Measurements from ENCODE around the gene RC3H1. TPM values are rescaled to one million over a fixed set of nuclear protein-coding genes. Genes with fewer than 3 reads are reported as not detected.
"Not testable (repeated sequence)": the region's sequence is repeated elsewhere in the genome, so short reads cannot be mapped to it uniquely, and the experiment has no call there.

Gene RC3H1
- total and polyA plus RNA-seq, 4 donors: 2.0 to 20.7 (median 9.7) TPM

DNA sequence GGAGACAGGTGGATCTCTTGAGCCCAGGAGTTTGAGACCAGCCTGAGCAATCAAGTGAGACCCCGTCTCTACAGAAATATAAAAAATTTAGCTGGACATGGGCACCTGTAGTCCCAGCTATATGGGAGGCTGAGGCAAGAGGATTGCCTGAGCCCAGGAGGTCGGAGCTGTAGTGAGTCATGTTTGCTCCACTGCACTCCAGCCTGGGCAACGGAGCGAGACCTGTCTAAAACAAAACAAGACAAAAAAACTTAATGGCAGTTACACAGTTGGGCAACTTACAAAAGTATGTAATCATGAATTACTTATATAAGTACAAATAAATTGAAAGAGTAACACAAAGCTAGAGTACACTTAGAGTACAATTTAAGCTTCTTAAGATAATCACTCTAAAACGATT lies 25.2 kb downstream of the RC3H1 start:
- H3K4me1 ChIP-seq (ENCODE audit: control insufficient read depth in 4 of 4, insufficient read depth in 4 of 4, low read length in 3 of 4): peaks cover 0 to 2% (median under 1%) of the 10 kb centered on the region in 4 donors
- WGBS: 96% methylated on average over 5 of the region's 5 CpGs
- no peak overlapping the region for H3K4me3 ChIP-seq (ENCODE audit: low read depth in 1 of 3, low read length in 3 of 3)
- H3K9me3 ChIP-seq (ENCODE audit: control insufficient read depth in 4 of 4, low read length in 3 of 4): no peaks in the 10 kb centered on the region
- DNase-seq (ENCODE audit: low spot score): no peak
- no peak overlapping the region for H3K27ac ChIP-seq (ENCODE audit: low read depth in 1 of 2, low read length in 2 of 2)
- H3K36me3 ChIP-seq (ENCODE audit: control insufficient read depth in 4 of 4, insufficient read depth in 3 of 4, low read depth in 1 of 4, low read length in 3 of 4): peaks cover 0 to 9% (median 2%) of the 10 kb centered on the region in 4 donors
- H3K27me3 ChIP-seq (ENCODE audit: control insufficient read depth in 4 of 4, insufficient read depth in 4 of 4, low read length in 3 of 4): no peaks in the 10 kb centered on the region
- no peak overlapping the region for H3K9ac ChIP-seq (ENCODE audit: low read depth in 1 of 2, low read length in 2 of 2)
- TF ChIP-seq, protein P1, sequence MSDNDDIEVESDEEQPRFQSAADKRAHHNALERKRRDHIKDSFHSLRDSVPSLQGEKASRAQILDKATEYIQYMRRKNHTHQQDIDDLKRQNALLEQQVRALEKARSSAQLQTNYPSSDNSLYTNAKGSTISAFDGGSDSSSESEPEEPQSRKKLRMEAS (IDR thresholded peaks at IDR 0.05): no peak
- TF ChIP-seq GABPA (IDR thresholded peaks at IDR 0.05 in 1 of 2, conservative IDR thresholded peaks at IDR 0.05 in 1 of 2): no peak
- no peak for TF ChIP-seq HNF4G (IDR thresholded peaks at IDR 0.05)
- TF ChIP-seq FOXA1 (IDR thresholded peaks at IDR 0.05): no peak
- TF ChIP-seq RXRA (IDR thresholded peaks at IDR 0.05): no peak
- TF ChIP-seq, protein P2, sequence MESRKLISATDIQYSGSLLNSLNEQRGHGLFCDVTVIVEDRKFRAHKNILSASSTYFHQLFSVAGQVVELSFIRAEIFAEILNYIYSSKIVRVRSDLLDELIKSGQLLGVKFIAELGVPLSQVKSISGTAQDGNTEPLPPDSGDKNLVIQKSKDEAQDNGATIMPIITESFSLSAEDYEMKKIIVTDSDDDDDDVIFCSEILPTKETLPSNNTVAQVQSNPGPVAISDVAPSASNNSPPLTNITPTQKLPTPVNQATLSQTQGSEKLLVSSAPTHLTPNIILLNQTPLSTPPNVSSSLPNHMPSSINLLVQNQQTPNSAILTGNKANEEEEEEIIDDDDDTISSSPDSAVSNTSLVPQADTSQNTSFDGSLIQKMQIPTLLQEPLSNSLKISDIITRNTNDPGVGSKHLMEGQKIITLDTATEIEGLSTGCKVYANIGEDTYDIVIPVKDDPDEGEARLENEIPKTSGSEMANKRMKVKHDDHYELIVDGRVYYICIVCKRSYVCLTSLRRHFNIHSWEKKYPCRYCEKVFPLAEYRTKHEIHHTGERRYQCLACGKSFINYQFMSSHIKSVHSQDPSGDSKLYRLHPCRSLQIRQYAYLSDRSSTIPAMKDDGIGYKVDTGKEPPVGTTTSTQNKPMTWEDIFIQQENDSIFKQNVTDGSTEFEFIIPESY (IDR thresholded peaks at IDR 0.05): no peak
- TF ChIP-seq NR2F2 (IDR thresholded peaks at IDR 0.05): no peak
- TF ChIP-seq, protein P3, sequence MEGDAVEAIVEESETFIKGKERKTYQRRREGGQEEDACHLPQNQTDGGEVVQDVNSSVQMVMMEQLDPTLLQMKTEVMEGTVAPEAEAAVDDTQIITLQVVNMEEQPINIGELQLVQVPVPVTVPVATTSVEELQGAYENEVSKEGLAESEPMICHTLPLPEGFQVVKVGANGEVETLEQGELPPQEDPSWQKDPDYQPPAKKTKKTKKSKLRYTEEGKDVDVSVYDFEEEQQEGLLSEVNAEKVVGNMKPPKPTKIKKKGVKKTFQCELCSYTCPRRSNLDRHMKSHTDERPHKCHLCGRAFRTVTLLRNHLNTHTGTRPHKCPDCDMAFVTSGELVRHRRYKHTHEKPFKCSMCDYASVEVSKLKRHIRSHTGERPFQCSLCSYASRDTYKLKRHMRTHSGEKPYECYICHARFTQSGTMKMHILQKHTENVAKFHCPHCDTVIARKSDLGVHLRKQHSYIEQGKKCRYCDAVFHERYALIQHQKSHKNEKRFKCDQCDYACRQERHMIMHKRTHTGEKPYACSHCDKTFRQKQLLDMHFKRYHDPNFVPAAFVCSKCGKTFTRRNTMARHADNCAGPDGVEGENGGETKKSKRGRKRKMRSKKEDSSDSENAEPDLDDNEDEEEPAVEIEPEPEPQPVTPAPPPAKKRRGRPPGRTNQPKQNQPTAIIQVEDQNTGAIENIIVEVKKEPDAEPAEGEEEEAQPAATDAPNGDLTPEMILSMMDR (IDR thresholded peaks at IDR 0.05; ENCODE audit: low read depth, low read length, missing input control): no peak
- no peak for TF ChIP-seq TAF1 (conservative IDR thresholded peaks at IDR 0.05)
- TF ChIP-seq, protein P4, sequence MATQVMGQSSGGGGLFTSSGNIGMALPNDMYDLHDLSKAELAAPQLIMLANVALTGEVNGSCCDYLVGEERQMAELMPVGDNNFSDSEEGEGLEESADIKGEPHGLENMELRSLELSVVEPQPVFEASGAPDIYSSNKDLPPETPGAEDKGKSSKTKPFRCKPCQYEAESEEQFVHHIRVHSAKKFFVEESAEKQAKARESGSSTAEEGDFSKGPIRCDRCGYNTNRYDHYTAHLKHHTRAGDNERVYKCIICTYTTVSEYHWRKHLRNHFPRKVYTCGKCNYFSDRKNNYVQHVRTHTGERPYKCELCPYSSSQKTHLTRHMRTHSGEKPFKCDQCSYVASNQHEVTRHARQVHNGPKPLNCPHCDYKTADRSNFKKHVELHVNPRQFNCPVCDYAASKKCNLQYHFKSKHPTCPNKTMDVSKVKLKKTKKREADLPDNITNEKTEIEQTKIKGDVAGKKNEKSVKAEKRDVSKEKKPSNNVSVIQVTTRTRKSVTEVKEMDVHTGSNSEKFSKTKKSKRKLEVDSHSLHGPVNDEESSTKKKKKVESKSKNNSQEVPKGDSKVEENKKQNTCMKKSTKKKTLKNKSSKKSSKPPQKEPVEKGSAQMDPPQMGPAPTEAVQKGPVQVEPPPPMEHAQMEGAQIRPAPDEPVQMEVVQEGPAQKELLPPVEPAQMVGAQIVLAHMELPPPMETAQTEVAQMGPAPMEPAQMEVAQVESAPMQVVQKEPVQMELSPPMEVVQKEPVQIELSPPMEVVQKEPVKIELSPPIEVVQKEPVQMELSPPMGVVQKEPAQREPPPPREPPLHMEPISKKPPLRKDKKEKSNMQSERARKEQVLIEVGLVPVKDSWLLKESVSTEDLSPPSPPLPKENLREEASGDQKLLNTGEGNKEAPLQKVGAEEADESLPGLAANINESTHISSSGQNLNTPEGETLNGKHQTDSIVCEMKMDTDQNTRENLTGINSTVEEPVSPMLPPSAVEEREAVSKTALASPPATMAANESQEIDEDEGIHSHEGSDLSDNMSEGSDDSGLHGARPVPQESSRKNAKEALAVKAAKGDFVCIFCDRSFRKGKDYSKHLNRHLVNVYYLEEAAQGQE (IDR thresholded peaks at IDR 0.05): no peak
- no peak for TF ChIP-seq SP1 (IDR thresholded peaks at IDR 0.05)
- TF ChIP-seq YY1 (IDR thresholded peaks at IDR 0.05): no peak
- TF ChIP-seq HNF4A (conservative IDR thresholded peaks at IDR 0.05): no peak
- TF ChIP-seq EGR1 (IDR thresholded peaks at IDR 0.05; ENCODE audit: low read depth in 2 of 2): no peak
- TF ChIP-seq, protein P5, sequence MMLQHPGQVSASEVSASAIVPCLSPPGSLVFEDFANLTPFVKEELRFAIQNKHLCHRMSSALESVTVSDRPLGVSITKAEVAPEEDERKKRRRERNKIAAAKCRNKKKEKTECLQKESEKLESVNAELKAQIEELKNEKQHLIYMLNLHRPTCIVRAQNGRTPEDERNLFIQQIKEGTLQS (IDR thresholded peaks at IDR 0.05): no peak

DNA sequence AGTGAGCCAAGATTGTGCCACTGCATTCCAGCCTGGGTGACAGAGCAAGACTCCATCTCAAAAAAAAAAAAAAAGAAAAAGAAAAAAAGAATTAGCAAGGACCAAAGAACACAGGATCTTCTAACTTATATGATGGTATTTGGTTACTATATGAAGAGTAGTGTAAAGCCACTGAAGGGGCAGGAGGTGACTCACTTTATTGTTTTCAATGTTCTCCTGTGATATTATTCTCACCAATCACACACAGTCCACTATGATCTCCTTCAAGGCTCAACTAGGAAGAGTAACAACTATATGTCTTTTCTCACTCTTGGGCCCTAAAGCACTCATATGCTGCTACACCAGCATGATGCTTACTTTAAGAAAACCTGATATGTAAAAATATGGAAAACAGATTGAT lies 26.7 kb downstream of the RC3H1 start:
- no peaks in the 10 kb centered on the region for H3K9me3 ChIP-seq (ENCODE audit: control insufficient read depth in 4 of 4, low read length in 3 of 4)
- no peak for DNase-seq (ENCODE audit: low spot score)
- no peak overlapping the region for H3K27ac ChIP-seq (ENCODE audit: low read depth in 1 of 2, low read length in 2 of 2)
- H3K36me3 ChIP-seq (ENCODE audit: control insufficient read depth in 4 of 4, insufficient read depth in 3 of 4, low read depth in 1 of 4, low read length in 3 of 4): peaks cover 0 to 16% (median 4%) of the 10 kb centered on the region in 4 donors
- H3K4me1 ChIP-seq (ENCODE audit: control insufficient read depth in 4 of 4, insufficient read depth in 4 of 4, low read length in 3 of 4): peaks cover 0 to 2% (median under 1%) of the 10 kb centered on the region in 4 donors
- no peak for TF ChIP-seq TAF1 (conservative IDR thresholded peaks at IDR 0.05)
- no peak for TF ChIP-seq NR2F2 (IDR thresholded peaks at IDR 0.05)
- no peak for TF ChIP-seq GABPA (IDR thresholded peaks at IDR 0.05 in 1 of 2, conservative IDR thresholded peaks at IDR 0.05 in 1 of 2)
- TF ChIP-seq, protein P5 (IDR thresholded peaks at IDR 0.05): no peak
- TF ChIP-seq EGR1 (IDR thresholded peaks at IDR 0.05; ENCODE audit: low read depth in 2 of 2): no peak
- TF ChIP-seq HNF4A (conservative IDR thresholded peaks at IDR 0.05): no peak
- TF ChIP-seq, protein P3 (IDR thresholded peaks at IDR 0.05; ENCODE audit: low read depth, low read length, missing input control): no peak
- no peak for TF ChIP-seq RAD21 (IDR thresholded peaks at IDR 0.05)
- H3K27me3 ChIP-seq (ENCODE audit: control insufficient read depth in 4 of 4, insufficient read depth in 4 of 4, low read length in 3 of 4): no peaks in the 10 kb centered on the region
- H3K4me3 ChIP-seq (ENCODE audit: low read depth in 1 of 3, low read length in 3 of 3): no peak overlapping the region
- H3K9ac ChIP-seq (ENCODE audit: low read depth in 1 of 2, low read length in 2 of 2): no peak overlapping the region

DNA sequence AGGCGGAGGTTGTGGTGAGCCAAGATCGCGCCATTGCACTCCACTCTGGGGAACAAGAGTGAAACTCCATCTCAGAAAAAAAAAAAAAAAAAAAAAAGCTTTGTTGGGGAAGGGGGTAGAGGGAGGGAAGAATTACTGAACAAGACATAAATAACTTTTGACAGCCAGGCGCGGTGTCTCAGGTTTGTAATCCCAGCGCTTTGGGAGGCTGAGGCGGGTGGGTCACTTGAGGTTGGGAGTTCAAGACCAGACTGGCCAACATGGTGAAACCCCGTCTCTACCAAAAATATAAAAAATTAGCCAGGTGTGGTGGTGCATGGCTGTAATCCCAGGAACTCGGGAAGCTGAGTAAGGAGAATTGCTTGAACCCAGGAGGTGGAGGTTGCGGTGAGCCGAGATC lies 28.2 kb downstream of the RC3H1 start:
- H3K9ac ChIP-seq (ENCODE audit: low read depth in 1 of 2, low read length in 2 of 2); H3K27ac ChIP-seq (ENCODE audit: low read depth in 1 of 2, low read length in 2 of 2); H3K27me3 ChIP-seq (ENCODE audit: control insufficient read depth in 4 of 4, insufficient read depth in 4 of 4, low read length in 3 of 4); H3K4me1 ChIP-seq (ENCODE audit: control insufficient read depth in 4 of 4, insufficient read depth in 4 of 4, low read length in 3 of 4); DNase-seq (ENCODE audit: low spot score); H3K4me3 ChIP-seq (ENCODE audit: low read depth in 1 of 3, low read length in 3 of 3); H3K9me3 ChIP-seq (ENCODE audit: control insufficient read depth in 4 of 4, low read length in 3 of 4): not testable (repeated sequence)
- peaks cover 0 to 16% (median 9%) of the 10 kb centered on the region in 4 donors for H3K36me3 ChIP-seq (ENCODE audit: control insufficient read depth in 4 of 4, insufficient read depth in 3 of 4, low read depth in 1 of 4, low read length in 3 of 4)
- 97% methylated on average over 11 of the region's 11 CpGs for WGBS

All from liver (tissue), 9 donors.